Body of pancreas (tissue), 4 donors: Measurements from ENCODE around the gene ABHD16B. TPM values are rescaled to one million over a fixed set of nuclear protein-coding genes. Genes with fewer than 3 reads are reported as not detected.
A peak's percentile ranks its signal among the peaks of the same experiment; 100 is the strongest.

Experiments
- ATAC-seq: fragments of 150-250 bp; one replicate; pipeline ENCODE4 v1.9.1; 2016
- DNase-seq, 4 donors: peaks; one replicate each; pipeline ENCODE4 v3.0.0-alpha.2; 2019
- H3K27ac ChIP-seq, 4 donors: fragments of 200-600 bp; sonication (generic); 1 replicate in 3 of 4; 2 replicates in 1 of 4; pipeline versions ENCODE4 v1.5.1 to v1.6.1; 2016 to 2019; ENCODE audit warnings: mild to moderate bottlenecking in 1 of 4, mixed read lengths in 1 of 4, moderate library complexity in 1 of 4
- H3K27me3 ChIP-seq, 2 donors: fragments of 200-600 bp; sonication (generic); one replicate each; pipeline ENCODE4 v1.6.0; 2016; ENCODE audit warnings: mild to moderate bottlenecking in 1 of 2
- H3K36me3 ChIP-seq, 2 donors: fragments of 200-600 bp; sonication (generic); replicated peaks in 1 of 2; 2 replicates each; pipeline ENCODE4 v1.5.1; 2016; ENCODE audit warnings: low read depth in 2 of 2; ENCODE audit not compliant: insufficient read depth in 1 of 2
- H3K4me1 ChIP-seq: fragments of 200-600 bp; sonication (generic); one replicate; pipeline ENCODE4 v1.6.0; 2016
- H3K4me3 ChIP-seq, 2 donors: fragments of 200-600 bp; sonication (generic); 1 replicate in 1 of 2; 2 replicates in 1 of 2; pipeline ENCODE4 v1.5.1; 2016 to 2019
- H3K9me3 ChIP-seq, 3 donors: fragments of 200-600 bp; sonication (generic); 1 replicate in 2 of 3; 2 replicates in 1 of 3; pipeline ENCODE4 v1.5.1; 2016
- CTCF ChIP-seq, 7 experiments: fragments of 450-650 bp in 4 of 7; fragments of 200-600 bp in 3 of 7; sonication (generic) in 3 of 7; IDR thresholded peaks; one replicate each; pipeline ENCODE4 v1.5.1; 2016 to 2019; ENCODE audit warnings: antibody characterized with exemption in 7 of 7
- POLR2A ChIP-seq, 3 donors: fragments of 450-650 bp; IDR thresholded peaks; one replicate each; pipeline ENCODE4 v1.6.1; 2016; ENCODE audit warnings: antibody characterized with exemption in 3 of 3, mild to moderate bottlenecking in 2 of 3
- WGBS, 2 donors: methylation state at CpG; one replicate each; pipeline ENCODE4 v1.1.5; 2017; 5-methylcytosine and 5-hydroxymethylcytosine counted together
- intact Hi-C: fragments of 100-400 bp; cut with DNase I; formaldehyde crosslinking; loops from one replicate; pipeline ENCODE4 v1.15.1; 2023
- small RNA-seq: library from RNA; depleted of rRNA; stranded (forward); fragments of <200 nt; gene quantifications from one replicate; pipeline ENCODE3, GENCODE V24; 2016
- total RNA-seq, 2 donors: library from RNA; depleted of rRNA; stranded (reverse); fragments of >200 nt; gene quantifications; one replicate each; pipeline ENCODE4 v1.1.0, GENCODE V29; 2016

ABHD16B gene
- total RNA-seq, 2 donors from 2014 or later: not detected

GRCh38 chr20:63908008-63908682, 46.8 kb downstream of the ABHD16B start:
- intact Hi-C loops: no loop called here
- TF ChIP-seq CTCF (IDR thresholded peaks at IDR 0.05) (no peak), POLR2A (IDR thresholded peaks at IDR 0.05) (no peak)
- H3K9me3 ChIP-seq: no peaks in the 10 kb centered on the region
- no peaks in the 10 kb centered on the region for H3K36me3 ChIP-seq
- ATAC-seq: peak; percentile 22
- peak in 2 of 4 donors; percentile 21 to 40 for DNase-seq
- H3K27ac ChIP-seq: peak overlapping the region in 2 of 4 donors; percentile 10 to 47
- H3K27me3 ChIP-seq: no peaks in the 10 kb centered on the region
- WGBS, 2 donors: 45 to 61% methylated on average over 11 to 16 of the region's 16 CpGs
- no peak overlapping the region for H3K4me3 ChIP-seq
- H3K4me1 ChIP-seq: peaks cover 59% of the 10 kb centered on the region

- ATAC-seq (peak; percentile 92), DNase-seq (peak; percentile 83 to 91 (median 90))
- TF ChIP-seq POLR2A (IDR thresholded peaks at IDR 0.05): no peak
- no peak for TF ChIP-seq CTCF (IDR thresholded peaks at IDR 0.05)
- 20 to 21% methylated on average over 7 to 12 of the region's 12 CpGs for WGBS, 2 donors
- Histone ChIP-seq H3K4me3 (no peak overlapping the region), H3K27me3 (no peaks in the 10 kb centered on the region), H3K4me1 (peaks cover 59% of the 10 kb centered on the region), H3K9me3 (no peaks in the 10 kb centered on the region), H3K36me3 (no peaks in the 10 kb centered on the region), H3K27ac (peak overlapping the region; percentile 3 to 74 (median 46))
- intact Hi-C loops: no loop called here
Measured at GRCh38 chr20:63911176-63911575, 49.9 kb downstream of the ABHD16B start.

Small RNA genes lying within 50 kb of the gene (small RNA-seq; reads per million reads assigned to genes)
- not detected for gene RNU1-134P

Other genes with a start within 250 kb of the ABHD16B start
- gene GMEB2, start 234.4 kb upstream of the ABHD16B start, total RNA-seq: 1 to 10 TPM; 8.9 to 9.9 TPM
- 1 to 10 TPM; 5.6 to 7.8 TPM for gene STMN3, start 208.1 kb upstream of the ABHD16B start, total RNA-seq
- gene RTEL1, start 203.2 kb upstream of the ABHD16B start, total RNA-seq: 10 to 100 TPM in 1 of 2 donors, 1 to 10 TPM in 1; 7.3 to 50.4 TPM
- gene TNFRSF6B, start 164.8 kb upstream of the ABHD16B start, total RNA-seq: 10 to 100 TPM in 1 of 2 donors, 1 to 10 TPM in 1; 9.9 to 13.8 TPM
- gene ARFRP1, start 153.5 kb upstream of the ABHD16B start, total RNA-seq: 10 to 100 TPM; 22.6 to 23.4 TPM
- gene ZGPAT, start 153.5 kb upstream of the ABHD16B start, total RNA-seq: 10 to 100 TPM; 16.6 to 53.1 TPM
- gene LIME1, start 124.8 kb upstream of the ABHD16B start, total RNA-seq: 10 to 100 TPM in 1 of 2 donors, 1 to 10 TPM in 1; 4.9 to 14.0 TPM
- gene SLC2A4RG, start 121.7 kb upstream of the ABHD16B start, total RNA-seq: 10 to 100 TPM; 30.9 to 69.5 TPM
- 1 to 10 TPM; 4.3 to 5.4 TPM for gene ZBTB46, start 30.2 kb upstream of the ABHD16B start, total RNA-seq
- gene TPD52L2, start 3.8 kb downstream of the ABHD16B start, total RNA-seq: 10 to 100 TPM; 31.4 to 47.1 TPM
- gene DNAJC5, start 33.6 kb downstream of the ABHD16B start, total RNA-seq: 10 to 100 TPM; 32.9 to 44.2 TPM
- gene UCKL1, start 94.9 kb downstream of the ABHD16B start, total RNA-seq: 10 to 100 TPM; 21.0 to 26.0 TPM
- 10 to 100 TPM in 1 of 2 donors, 1 to 10 TPM in 1; 8.0 to 12.5 TPM for gene ZNF512B, start 108.4 kb downstream of the ABHD16B start, total RNA-seq
- gene SAMD10, start 118.1 kb downstream of the ABHD16B start, total RNA-seq: 1 to 10 TPM; 3.6 to 7.6 TPM
- gene PRPF6, start 119.6 kb downstream of the ABHD16B start, total RNA-seq: 10 to 100 TPM; 42.3 to 52.1 TPM
- gene C20orf204, start 174.7 kb downstream of the ABHD16B start, total RNA-seq: 1 to 10 TPM in 1 of 2 donors, under 1 TPM in 1; 0.52 to 3.0 TPM
- 10 to 100 TPM in 1 of 2 donors, 1 to 10 TPM in 1; 6.5 to 17.1 TPM for gene SOX18, start 188.1 kb downstream of the ABHD16B start, total RNA-seq
- gene TCEA2, start 201.7 kb downstream of the ABHD16B start, total RNA-seq: 10 to 100 TPM; 16.6 to 17.5 TPM
- 10 to 100 TPM in 1 of 2 donors, 1 to 10 TPM in 1; 9.1 to 14.5 TPM for gene RGS19, start 218.0 kb downstream of the ABHD16B start, total RNA-seq
- 1 to 10 TPM; 1.0 to 2.6 TPM for gene OPRL1, start 218.6 kb downstream of the ABHD16B start, total RNA-seq
- 1 to 10 TPM in 1 of 2 donors, not detected in 1; 3.9 TPM for gene LKAAEAR1, start 222.9 kb downstream of the ABHD16B start, total RNA-seq
- gene NPBWR2, start 246.1 kb downstream of the ABHD16B start, total RNA-seq: not detected